ENCODE results near the gene ADD3.
A peak's percentile ranks its signal among the peaks of the same experiment; 100 is the strongest.

Gene ADD3

GRCh38 chr10:110007701-110008517 lies at the start of gene ADD3:
Gene ADD3 (plus strand): TSS chr10:110007984. CDS start chr10:110100654, 92,670 bp downstream.
- Mint-ChIP-seq H3K4me3 (no peak within 1 kb of the TSS), H3K4me1 (peaks cover 46% of the 10 kb centered on the region), H3K9me3 (no peaks in the 10 kb centered on the region), H3K27me3 (no peaks in the 10 kb centered on the region), H3K27ac (no peak within 1 kb of the TSS), H3K36me3 (no peaks in the 10 kb centered on the region)
- ATAC-seq, result peak; percentile 92

- peaks cover 20% of the 10 kb centered on the region for H3K4me1 Mint-ChIP-seq
- H3K27me3 Mint-ChIP-seq, result no peaks in the 10 kb centered on the region
- no peak overlapping the region for H3K27ac Mint-ChIP-seq
- no peak for ATAC-seq
- no peaks in the 10 kb centered on the region for H3K9me3 Mint-ChIP-seq
- no peak overlapping the region for H3K4me3 Mint-ChIP-seq
- no peaks in the 10 kb centered on the region for H3K36me3 Mint-ChIP-seq
Observed at GRCh38 chr10:109958059-109958458, 49.7 kb upstream of the ADD3 start.

- Mint-ChIP-seq H3K4me3 (no peak overlapping the region), H3K36me3 (no peaks in the 10 kb centered on the region), H3K9me3 (no peaks in the 10 kb centered on the region), H3K27me3 (no peaks in the 10 kb centered on the region), H3K4me1 (peaks cover 20% of the 10 kb centered on the region), H3K27ac (no peak overlapping the region)
- ATAC-seq, result no peak
Observed at GRCh38 chr10:109959259-109960145, 48.3 kb upstream of the ADD3 start.

- no peaks in the 10 kb centered on the region for H3K9me3 Mint-ChIP-seq
- no peak for ATAC-seq
- H3K4me3 Mint-ChIP-seq, result no peak overlapping the region
- no peak overlapping the region for H3K27ac Mint-ChIP-seq
- H3K27me3 Mint-ChIP-seq, result no peaks in the 10 kb centered on the region
- H3K4me1 Mint-ChIP-seq, result peaks cover 20% of the 10 kb centered on the region
- H3K36me3 Mint-ChIP-seq, result no peaks in the 10 kb centered on the region
Observed at GRCh38 chr10:109960682-109961081, 47.1 kb upstream of the ADD3 start.

GRCh38 chr10:109961174-109962001 lies 46.4 kb upstream of the ADD3 start:
- no peaks in the 10 kb centered on the region for H3K36me3 Mint-ChIP-seq
- H3K4me1 Mint-ChIP-seq, result peaks cover 19% of the 10 kb centered on the region
- no peak overlapping the region for H3K27ac Mint-ChIP-seq
- H3K4me3 Mint-ChIP-seq, result no peak overlapping the region
- no peaks in the 10 kb centered on the region for H3K9me3 Mint-ChIP-seq
- no peaks in the 10 kb centered on the region for H3K27me3 Mint-ChIP-seq
- no peak for ATAC-seq

- Mint-ChIP-seq H3K4me3 (no peak overlapping the region), H3K9me3 (no peaks in the 10 kb centered on the region), H3K27me3 (no peaks in the 10 kb centered on the region), H3K4me1 (peaks cover 11% of the 10 kb centered on the region), H3K27ac (no peak overlapping the region), H3K36me3 (no peaks in the 10 kb centered on the region)
- no peak for ATAC-seq
Observed at GRCh38 chr10:109962247-109962646, 45.5 kb upstream of the ADD3 start.

GRCh38 chr10:109963439-109963838 lies 44.3 kb upstream of the ADD3 start:
- no peaks in the 10 kb centered on the region for H3K27me3 Mint-ChIP-seq
- no peaks in the 10 kb centered on the region for H3K36me3 Mint-ChIP-seq
- ATAC-seq, result no peak
- H3K4me3 Mint-ChIP-seq, result no peak overlapping the region
- H3K9me3 Mint-ChIP-seq, result no peaks in the 10 kb centered on the region
- H3K27ac Mint-ChIP-seq, result no peak overlapping the region
- H3K4me1 Mint-ChIP-seq, result no peaks in the 10 kb centered on the region

- Mint-ChIP-seq H3K4me3 (no peak overlapping the region), H3K9me3 (no peaks in the 10 kb centered on the region), H3K36me3 (no peaks in the 10 kb centered on the region), H3K4me1 (no peaks in the 10 kb centered on the region), H3K27ac (no peak overlapping the region), H3K27me3 (no peaks in the 10 kb centered on the region)
- no peak for ATAC-seq
Observed at GRCh38 chr10:109964318-109964717, 43.5 kb upstream of the ADD3 start.

- H3K4me1 Mint-ChIP-seq, result no peaks in the 10 kb centered on the region
- no peaks in the 10 kb centered on the region for H3K9me3 Mint-ChIP-seq
- H3K36me3 Mint-ChIP-seq, result no peaks in the 10 kb centered on the region
- ATAC-seq, result no peak
- no peaks in the 10 kb centered on the region for H3K27me3 Mint-ChIP-seq
- H3K4me3 Mint-ChIP-seq, result no peak overlapping the region
- H3K27ac Mint-ChIP-seq, result no peak overlapping the region
Observed at GRCh38 chr10:109966961-109967738, 40.6 kb upstream of the ADD3 start.

GRCh38 chr10:109967739-109968088 lies 40.1 kb upstream of the ADD3 start:
- ATAC-seq, result no peak
- H3K4me1 Mint-ChIP-seq, result no peaks in the 10 kb centered on the region
- H3K27ac Mint-ChIP-seq, result no peak overlapping the region

GRCh38 chr10:109968953-109969759 lies 38.6 kb upstream of the ADD3 start:
- Mint-ChIP-seq H3K4me3 (no peak overlapping the region), H3K36me3 (no peaks in the 10 kb centered on the region), H3K9me3 (no peaks in the 10 kb centered on the region), H3K4me1 (no peaks in the 10 kb centered on the region), H3K27ac (no peak overlapping the region), H3K27me3 (no peaks in the 10 kb centered on the region)
- no peak for ATAC-seq

More at GRCh38 chr10:109967739-109968088, 40.1 kb upstream of the ADD3 start:
- no peak overlapping the region for H3K4me3 Mint-ChIP-seq
- H3K27me3 Mint-ChIP-seq, result no peaks in the 10 kb centered on the region
- no peaks in the 10 kb centered on the region for H3K9me3 Mint-ChIP-seq
- no peaks in the 10 kb centered on the region for H3K36me3 Mint-ChIP-seq

- no peaks in the 10 kb centered on the region for H3K4me1 Mint-ChIP-seq
- H3K27ac Mint-ChIP-seq, result no peak overlapping the region
- H3K36me3 Mint-ChIP-seq, result no peaks in the 10 kb centered on the region
- H3K27me3 Mint-ChIP-seq, result no peaks in the 10 kb centered on the region
- no peak overlapping the region for H3K4me3 Mint-ChIP-seq
- H3K9me3 Mint-ChIP-seq, result no peaks in the 10 kb centered on the region
- ATAC-seq, result no peak
Observed at GRCh38 chr10:109969760-109970346, 37.9 kb upstream of the ADD3 start.

- H3K4me3 Mint-ChIP-seq, result no peak overlapping the region
- no peak overlapping the region for H3K27ac Mint-ChIP-seq
- no peaks in the 10 kb centered on the region for H3K27me3 Mint-ChIP-seq
- ATAC-seq, result no peak
- H3K36me3 Mint-ChIP-seq, result no peaks in the 10 kb centered on the region
- H3K9me3 Mint-ChIP-seq, result no peaks in the 10 kb centered on the region
- H3K4me1 Mint-ChIP-seq, result no peaks in the 10 kb centered on the region
Observed at GRCh38 chr10:109971634-109972033, 36.1 kb upstream of the ADD3 start.
